ENCODE measurements around the gene SAFB. TPM values are rescaled to one million over a fixed set of nuclear protein-coding genes. Genes with fewer than 3 reads are reported as not detected.

SAFB gene
- polyA plus RNA-seq, 3 donors = 12.2 to 76.6 (median 23.1) TPM

- Histone ChIP-seq H3K9me3 (replicated peaks in 1 of 2; ENCODE audit: control insufficient read depth in 1 of 2, insufficient read depth in 1 of 2, low read length in 2 of 2) (no peaks in the 10 kb centered on the region), H4K20me1 (ENCODE audit: insufficient read depth, low read length) (no peaks in the 10 kb centered on the region), H3K4me2 (replicated peaks; ENCODE audit: extremely low read depth, low read length, poor library complexity, severe bottlenecking) (peak overlapping the region; percentile 92), H3K4me3 (replicated peaks in 1 of 3; ENCODE audit: low read depth in 2 of 3, low read length in 3 of 3) (peak overlapping the region in 2 of 3 experiments; percentile 95 to 99), H3K4me1 (ENCODE audit: control insufficient read depth in 1 of 2, insufficient read depth in 2 of 2, low read length in 2 of 2) (peaks cover 21 to 27% of the 10 kb centered on the region in 2 donors), H3K9ac (ENCODE audit: insufficient read depth, low read length, poor library complexity, severe bottlenecking) (peak overlapping the region; percentile 91), H3K79me2 (ENCODE audit: insufficient read depth, low read length) (peaks cover 8% of the 10 kb centered on the region), H2AFZ (ENCODE audit: insufficient read depth, low read depth, low read length, poor library complexity, severe bottlenecking) (peak overlapping the region; percentile 96), H3K27ac (ENCODE audit: low read depth in 1 of 2, low read length in 2 of 2) (no peak overlapping the region), H3K36me3 (replicated peaks in 1 of 2; ENCODE audit: control insufficient read depth in 1 of 2, insufficient read depth in 2 of 2, low read length in 2 of 2) (no peaks in the 10 kb centered on the region), H3K27me3 (ENCODE audit: control insufficient read depth in 2 of 2, insufficient read depth in 2 of 2, low read length in 2 of 2) (no peaks in the 10 kb centered on the region)
- Mint-ChIP-seq H3K9me3 (peaks cover 0 to 2% (median 0%) of the 10 kb centered on the region in 7 donors), H3K4me3 (peak overlapping the region; percentile 25 to 88), H3K27me3 (ENCODE audit: low read depth in 3 of 3) (peaks cover 0 to 5% (median 5%) of the 10 kb centered on the region in 3 donors), H3K4me1 (peaks cover 23% of the 10 kb centered on the region), H3K36me3 (no peaks in the 10 kb centered on the region), H3K27ac (peak overlapping the region in 6 of 7 donors; percentile 5 to 84 (median 50))
- TF ChIP-seq CTCF (IDR thresholded peaks at IDR 0.05) = no peak
- 69% methylated on average over 14 of the region's 17 CpGs for WGBS (ENCODE audit: insufficient coverage)
- intact Hi-C loops (cut with micrococcal nuclease) = loop anchor here (2.0 to 10.0 kb wide), 4 partner anchors 59 to 693 kb away; partner anchors contain the start of genes ALKBH7 (in 1 of the 2), DUS3L (in 1 of the 2), NDUFA11 (in 1 of the 2) and PSPN (in 1 of the 2)
- DNase-seq = no peak
Measured at GRCh38 chr19:5681391-5682106, 58.7 kb downstream of the SAFB start.

GRCh38 chr19:5682107-5682482 lies 59.2 kb downstream of the SAFB start:
- Histone ChIP-seq H3K4me2 (replicated peaks; ENCODE audit: extremely low read depth, low read length, poor library complexity, severe bottlenecking) (no peak overlapping the region), H3K9ac (ENCODE audit: insufficient read depth, low read length, poor library complexity, severe bottlenecking) (no peak overlapping the region), H4K20me1 (ENCODE audit: insufficient read depth, low read length) (no peaks in the 10 kb centered on the region), H3K36me3 (replicated peaks in 1 of 2; ENCODE audit: control insufficient read depth in 1 of 2, insufficient read depth in 2 of 2, low read length in 2 of 2) (no peaks in the 10 kb centered on the region), H3K27ac (ENCODE audit: low read depth in 1 of 2, low read length in 2 of 2) (no peak overlapping the region), H3K4me3 (replicated peaks in 1 of 3; ENCODE audit: low read depth in 2 of 3, low read length in 3 of 3) (no peak overlapping the region), H3K9me3 (replicated peaks in 1 of 2; ENCODE audit: control insufficient read depth in 1 of 2, insufficient read depth in 1 of 2, low read length in 2 of 2) (no peaks in the 10 kb centered on the region), H3K27me3 (ENCODE audit: control insufficient read depth in 2 of 2, insufficient read depth in 2 of 2, low read length in 2 of 2) (no peaks in the 10 kb centered on the region), H3K4me1 (ENCODE audit: control insufficient read depth in 1 of 2, insufficient read depth in 2 of 2, low read length in 2 of 2) (peaks cover 21 to 32% of the 10 kb centered on the region in 2 donors), H3K79me2 (ENCODE audit: insufficient read depth, low read length) (peaks cover 8% of the 10 kb centered on the region), H2AFZ (ENCODE audit: insufficient read depth, low read depth, low read length, poor library complexity, severe bottlenecking) (no peak overlapping the region)
- H3K4me3 Mint-ChIP-seq = peak overlapping the region in 1 of 2 donors; percentile 32
- 89% methylated on average over 3 of the region's 3 CpGs for WGBS (ENCODE audit: insufficient coverage)
- H3K27me3 Mint-ChIP-seq (ENCODE audit: low read depth in 3 of 3) = peaks cover 0 to 5% (median 5%) of the 10 kb centered on the region in 3 donors
- TF ChIP-seq CTCF (IDR thresholded peaks at IDR 0.05) = no peak
- peaks cover 0 to 2% (median 0%) of the 10 kb centered on the region in 7 donors for H3K9me3 Mint-ChIP-seq
- intact Hi-C loops (cut with micrococcal nuclease) = loop anchor here (10.0 kb wide), 3 partner anchors 113 to 693 kb away; partner anchors contain the start of genes ALKBH7 (in 1 of the 2), DUS3L (in 1 of the 2), NDUFA11 (in 1 of the 2) and PSPN (in 1 of the 2)
- no peak for DNase-seq
- H3K27ac Mint-ChIP-seq = peak overlapping the region in 1 of 7 donors; percentile 15
- peaks cover 24% of the 10 kb centered on the region for H3K4me1 Mint-ChIP-seq
- H3K36me3 Mint-ChIP-seq = no peaks in the 10 kb centered on the region

Data from CD14-positive monocyte (primary cell).